Prostate gland (tissue), 2 donors: Measurements from ENCODE around the gene SHCBP1L. TPM values are rescaled to one million over a fixed set of nuclear protein-coding genes. Genes with fewer than 3 reads are reported as not detected.

Experiments used
- DNase-seq: peaks from one replicate; pipeline ENCODE4 v3.0.0-alpha.2; 2019; ENCODE audit warnings: low spot score
- H3K27ac ChIP-seq, 2 donors: fragments of 200-600 bp; sonication (generic); 2 replicates each; pipeline ENCODE4 v1.5.1; 2017 to 2019
- H3K27me3 ChIP-seq: fragments of 200-600 bp; sonication (generic); replicated peaks from 2 replicates; pipeline ENCODE4 v1.5.1; 2019; ENCODE audit not compliant: insufficient read depth
- H3K36me3 ChIP-seq, 2 donors: fragments of 200-600 bp; sonication (generic); 1 replicate in 1 of 2; 2 replicates in 1 of 2; pipeline versions ENCODE4 v1.5.1 to v1.8.1; 2017 to 2019
- H3K4me1 ChIP-seq: fragments of 200-600 bp; sonication (generic); replicated peaks from 2 replicates; pipeline ENCODE4 v1.5.1; 2019
- H3K4me3 ChIP-seq, 2 donors: fragments of 200-600 bp; sonication (generic); 2 replicates each; pipeline ENCODE4 v1.5.1; 2017 to 2019
- H3K9me3 ChIP-seq: fragments of 200-600 bp; sonication (generic); 2 replicates; pipeline ENCODE4 v1.5.1; 2017
- CTCF ChIP-seq, 4 experiments: fragments of 200-600 bp in 2 of 4; fragments of 450-650 bp in 2 of 4; sonication (generic) in 2 of 4; IDR thresholded peaks; 1 replicate in 3 of 4; 2 replicates in 1 of 4; pipeline ENCODE4 v1.5.1; 2016 to 2019; ENCODE audit warnings: antibody characterized with exemption in 4 of 4, mild to moderate bottlenecking in 2 of 4, moderate library complexity in 2 of 4
- POLR2A ChIP-seq: fragments of 450-650 bp; IDR thresholded peaks from one replicate; pipeline ENCODE4 v1.6.1; 2016; ENCODE audit warnings: antibody characterized with exemption, mild to moderate bottlenecking
- POLR2AphosphoS5 ChIP-seq: sonication (generic); formaldehyde crosslinking; IDR thresholded peaks from one replicate; pipeline ENCODE4 v1.6.1; 2017; ENCODE audit warnings: antibody characterized with exemption
- WGBS: methylation state at CpG from one replicate; pipeline ENCODE4 v1.1.5; 2018; 5-methylcytosine and 5-hydroxymethylcytosine counted together
- intact Hi-C: fragments of 100-400 bp; cut with DNase I; formaldehyde crosslinking; loops from one replicate; pipeline ENCODE4 v1.14.2; 2022
- total RNA-seq, 2 donors: library from RNA; depleted of rRNA; stranded (reverse); fragments of >200 nt; gene quantifications; one replicate each; pipeline ENCODE4 v1.1.0, GENCODE V29; 2016

The SHCBP1L gene
- total RNA-seq, 2 donors from 2014 or later, result 23.9 TPM; not detected in 1

- 45% methylated on average over 4 of the region's 4 CpGs for WGBS
- no peak overlapping the region for H3K4me3 ChIP-seq
- H3K36me3 ChIP-seq, result no peaks in the 10 kb centered on the region
- no peaks in the 10 kb centered on the region for H3K4me1 ChIP-seq
- no peak for DNase-seq
- no peak for TF ChIP-seq CTCF (IDR thresholded peaks at IDR 0.05)
- no peak for TF ChIP-seq POLR2A
- no peaks in the 10 kb centered on the region for H3K27me3 ChIP-seq
- no peak overlapping the region for H3K27ac ChIP-seq
- no peaks in the 10 kb centered on the region for H3K9me3 ChIP-seq
- intact Hi-C loops, result loop anchor here (10.0 kb wide), 1 partner anchor 657 kb away; no protein-coding TSS in a partner anchor
Observed at GRCh38 chr1:182968151-182968741, 15.3 kb upstream of the SHCBP1L start.

GRCh38 chr1:182965861-182966260 is 12.9 kb upstream of the SHCBP1L start:
- Histone ChIP-seq H3K4me3 (no peak overlapping the region), H3K27me3 (no peaks in the 10 kb centered on the region), H3K4me1 (no peaks in the 10 kb centered on the region), H3K27ac (no peak overlapping the region), H3K36me3 (no peaks in the 10 kb centered on the region), H3K9me3 (no peaks in the 10 kb centered on the region)
- DNase-seq, result no peak
- intact Hi-C loops, result loop anchor here (10.0 kb wide), 1 partner anchor 659 kb away; no protein-coding TSS in a partner anchor
- no peak for TF ChIP-seq POLR2A
- no peak for TF ChIP-seq POLR2AphosphoS5
- no peak for TF ChIP-seq CTCF (IDR thresholded peaks at IDR 0.05)
- WGBS, result 93% methylated on average over 1 of the region's 1 CpG

DNA sequence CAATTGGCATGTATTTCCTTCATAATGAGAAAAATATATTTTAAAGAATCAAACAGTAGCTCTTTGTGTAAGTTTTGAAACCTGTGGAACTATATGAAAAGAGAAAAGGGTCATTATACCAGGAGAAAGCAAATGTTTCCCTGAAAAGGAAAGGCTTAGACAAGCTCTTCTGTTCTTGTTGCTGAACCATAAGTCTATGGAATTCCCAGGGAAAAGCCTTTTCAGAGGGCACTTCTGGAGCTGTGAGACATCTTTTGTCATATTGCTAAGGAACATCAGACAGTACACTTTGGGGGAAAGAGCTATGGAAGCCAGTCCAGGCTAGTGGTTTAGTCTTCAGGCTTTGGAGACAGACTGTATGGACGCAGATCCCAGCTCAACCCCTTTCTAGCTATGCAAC is 12.1 kb upstream of the SHCBP1L start:
- no peak for DNase-seq

GRCh38 chr1:182962554-182963115 is 9.7 kb upstream of the SHCBP1L start:
- DNase-seq, result peak; percentile 81
- WGBS, result 6% methylated on average over 6 of the region's 6 CpGs
- no peak overlapping the region for H3K4me3 ChIP-seq
- no peaks in the 10 kb centered on the region for H3K4me1 ChIP-seq
- no peaks in the 10 kb centered on the region for H3K27me3 ChIP-seq
- H3K9me3 ChIP-seq, result no peaks in the 10 kb centered on the region
- peak overlapping the region in 1 of 2 donors; percentile 51 for H3K27ac ChIP-seq
- peak; percentile 92 for TF ChIP-seq POLR2AphosphoS5
- peak; percentile 66 for TF ChIP-seq POLR2A
- TF ChIP-seq CTCF (IDR thresholded peaks at IDR 0.05), result peak; percentile 51 to 95 (median 88)
- intact Hi-C loops, result loop anchor here (1.0 to 10.0 kb wide), 6 partner anchors 60 to 662 kb away; partner anchors contain the start of genes LAMC1 and LAMC2
- no peaks in the 10 kb centered on the region for H3K36me3 ChIP-seq

More for the DNA sequence above, 12.1 kb upstream of the SHCBP1L start:
- H3K4me1 ChIP-seq, result no peaks in the 10 kb centered on the region
- H3K4me3 ChIP-seq, result no peak overlapping the region
- H3K9me3 ChIP-seq, result no peaks in the 10 kb centered on the region
- WGBS, result 94% methylated on average over 1 of the region's 1 CpG
- intact Hi-C loops, result loop anchor here (10.0 kb wide), 1 partner anchor 660 kb away; no protein-coding TSS in a partner anchor
- no peak overlapping the region for H3K27ac ChIP-seq
- no peaks in the 10 kb centered on the region for H3K27me3 ChIP-seq
- TF ChIP-seq POLR2AphosphoS5, result no peak
- no peak for TF ChIP-seq CTCF (IDR thresholded peaks at IDR 0.05)
- TF ChIP-seq POLR2A, result no peak
- H3K36me3 ChIP-seq, result no peaks in the 10 kb centered on the region

DNA sequence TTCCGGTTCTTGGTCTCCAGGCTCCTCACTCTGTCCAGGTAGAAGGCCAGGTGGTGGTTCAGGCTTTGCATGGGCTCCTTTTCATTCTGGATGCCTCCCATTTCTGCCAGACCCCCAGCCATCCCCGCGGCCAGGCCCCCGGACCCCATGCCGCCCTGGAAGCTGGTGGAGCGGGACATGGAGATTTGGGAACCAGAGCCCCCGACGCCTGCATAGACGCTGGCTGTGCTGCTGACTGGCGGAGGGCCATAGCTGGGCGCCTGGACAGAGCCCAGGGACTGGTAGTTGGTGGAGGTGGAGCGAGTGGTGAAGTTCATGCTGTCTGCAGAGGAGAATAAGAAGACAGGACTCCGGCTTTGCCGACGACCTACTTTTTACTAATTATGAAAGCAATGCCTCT is 7.1 kb upstream of the SHCBP1L start:
- no peaks in the 10 kb centered on the region for H3K4me1 ChIP-seq
- no peaks in the 10 kb centered on the region for H3K9me3 ChIP-seq
- TF ChIP-seq POLR2A (no peak), POLR2AphosphoS5 (no peak), CTCF (IDR thresholded peaks at IDR 0.05) (no peak)
- DNase-seq, result no peak
- no peaks in the 10 kb centered on the region for H3K27me3 ChIP-seq
- intact Hi-C loops, result loop anchor here (5.0 to 10.0 kb wide), 5 partner anchors 62 to 665 kb away; partner anchors contain the start of genes LAMC1 and LAMC2
- H3K27ac ChIP-seq, result no peak overlapping the region
- 89% methylated on average over 15 of the region's 15 CpGs for WGBS
- no peak overlapping the region for H3K4me3 ChIP-seq
- H3K36me3 ChIP-seq, result no peaks in the 10 kb centered on the region
